GM18520 (cell line): ENCODE data around the gene SERPINE2.

Experiments
- ATAC-seq: cut with Tn5 transposase; IDR thresholded peaks from one replicate; pipeline ENCODE4 v1.9.1; 2021; ENCODE audit not compliant: unreplicated experiment

Gene SERPINE2, protein sequence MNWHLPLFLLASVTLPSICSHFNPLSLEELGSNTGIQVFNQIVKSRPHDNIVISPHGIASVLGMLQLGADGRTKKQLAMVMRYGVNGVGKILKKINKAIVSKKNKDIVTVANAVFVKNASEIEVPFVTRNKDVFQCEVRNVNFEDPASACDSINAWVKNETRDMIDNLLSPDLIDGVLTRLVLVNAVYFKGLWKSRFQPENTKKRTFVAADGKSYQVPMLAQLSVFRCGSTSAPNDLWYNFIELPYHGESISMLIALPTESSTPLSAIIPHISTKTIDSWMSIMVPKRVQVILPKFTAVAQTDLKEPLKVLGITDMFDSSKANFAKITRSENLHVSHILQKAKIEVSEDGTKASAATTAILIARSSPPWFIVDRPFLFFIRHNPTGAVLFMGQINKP

DNA sequence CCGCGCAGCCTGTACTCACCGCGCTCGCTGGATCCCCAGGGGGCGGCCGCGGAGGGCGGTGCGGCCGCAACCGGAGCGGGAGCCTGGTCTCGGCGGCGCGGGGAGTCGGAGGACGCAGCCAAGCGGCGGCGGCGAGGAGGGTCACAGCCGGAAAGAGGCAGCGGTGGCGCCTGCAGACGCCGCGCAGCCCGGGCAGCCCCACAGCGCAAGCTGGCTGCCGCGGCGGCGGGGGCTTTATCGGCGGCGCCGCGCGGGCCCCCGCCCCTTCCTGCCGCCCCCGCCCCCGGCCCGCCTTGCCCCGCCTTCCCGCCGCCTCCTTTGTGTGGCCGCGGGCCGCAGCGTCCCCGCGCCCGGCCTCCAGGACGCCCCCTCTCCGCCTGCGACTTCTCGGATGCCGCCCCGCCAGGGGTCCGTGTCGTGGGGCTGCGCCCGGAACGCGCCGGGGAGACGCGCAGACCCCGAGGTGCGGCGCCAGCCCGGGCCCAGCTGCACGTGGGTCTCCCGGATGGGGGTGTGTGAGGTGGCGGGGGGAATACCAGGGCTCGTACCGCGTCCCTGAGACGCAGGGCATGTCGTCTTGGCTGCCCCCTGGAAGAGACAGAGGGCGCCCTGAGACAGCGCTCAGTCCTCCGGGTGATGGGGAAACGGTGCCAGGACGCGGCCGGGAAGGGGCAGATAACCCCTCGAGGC, at the start of gene SERPINE2:
TSS of gene SERPINE2 (minus strand) at position 207 of the 690 bp plus-strand sequence. CDS start 37,386 bp downstream, outside the sequence.
- ATAC-seq, result peak; percentile 36

DNA sequence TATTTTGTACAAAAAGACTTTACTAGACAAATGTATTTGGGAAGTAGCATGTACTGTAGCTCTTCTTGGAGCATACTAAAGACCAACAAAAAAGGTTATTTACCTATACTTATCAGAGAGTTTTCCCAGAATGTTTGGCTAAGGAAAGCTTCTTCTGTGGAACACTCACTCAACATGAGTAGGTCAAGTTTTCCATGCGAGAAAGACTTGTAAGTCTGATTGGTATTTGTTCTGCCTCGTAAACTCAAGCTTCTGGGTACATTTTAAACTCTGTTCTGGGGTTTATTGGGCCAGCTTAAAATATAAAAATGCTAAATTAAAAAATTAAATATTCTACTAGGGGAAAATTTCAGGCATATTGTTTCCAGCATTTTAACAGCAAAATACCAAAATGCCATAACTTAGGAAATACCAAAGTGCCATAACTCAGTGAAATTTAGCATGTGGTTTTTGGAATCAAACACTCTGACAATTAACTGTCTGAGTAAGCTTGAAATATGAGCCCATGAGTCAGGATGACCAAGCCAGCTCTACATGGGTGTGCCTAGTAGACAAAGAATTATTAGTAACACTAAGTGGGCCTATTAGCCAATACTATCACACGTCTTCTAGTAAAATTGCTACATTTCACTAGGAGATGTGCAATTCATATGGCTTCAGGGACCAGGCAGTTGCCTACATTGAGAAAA, 47.3 kb upstream of the SERPINE2 start:
- ATAC-seq, result no peak

DNA sequence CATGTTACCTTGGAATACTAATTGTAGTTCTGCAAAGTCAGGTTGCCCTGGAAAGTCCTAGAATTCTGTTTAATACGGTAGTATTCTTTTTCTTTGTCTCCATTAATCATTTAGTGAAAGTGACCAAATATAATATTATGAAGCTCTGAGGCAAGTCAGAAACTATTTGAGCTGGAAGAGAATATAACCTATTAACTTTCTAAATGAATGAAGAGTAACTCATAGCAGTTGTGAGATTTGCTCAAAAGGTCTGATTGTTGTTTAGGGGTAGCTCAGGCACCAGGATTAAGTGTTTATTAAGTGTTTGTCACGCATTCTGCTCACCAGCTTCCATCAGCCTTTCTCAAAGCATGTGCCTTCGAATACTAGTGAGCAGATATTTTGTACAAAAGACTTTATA, 46.7 kb upstream of the SERPINE2 start:
- ATAC-seq, result no peak

DNA sequence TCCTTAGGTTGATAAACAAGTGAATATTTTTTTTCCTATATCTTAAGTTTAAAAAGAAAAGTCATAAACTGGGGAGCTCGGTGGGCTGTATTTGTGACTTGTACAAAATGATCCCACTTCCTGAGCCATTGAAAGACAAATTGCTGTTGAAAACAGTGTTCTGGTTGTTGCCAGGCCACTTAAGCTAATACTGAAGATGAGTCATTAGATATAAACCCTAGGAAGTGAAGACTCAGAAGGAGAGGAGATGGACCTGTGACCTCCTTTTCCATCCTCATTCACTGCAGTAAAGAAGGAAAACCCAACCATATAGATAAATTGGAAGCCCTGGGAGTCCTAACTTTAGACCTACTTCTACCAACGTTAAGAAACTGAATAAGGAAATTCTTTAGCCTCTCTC, 46.2 kb upstream of the SERPINE2 start:
- no peak for ATAC-seq

DNA sequence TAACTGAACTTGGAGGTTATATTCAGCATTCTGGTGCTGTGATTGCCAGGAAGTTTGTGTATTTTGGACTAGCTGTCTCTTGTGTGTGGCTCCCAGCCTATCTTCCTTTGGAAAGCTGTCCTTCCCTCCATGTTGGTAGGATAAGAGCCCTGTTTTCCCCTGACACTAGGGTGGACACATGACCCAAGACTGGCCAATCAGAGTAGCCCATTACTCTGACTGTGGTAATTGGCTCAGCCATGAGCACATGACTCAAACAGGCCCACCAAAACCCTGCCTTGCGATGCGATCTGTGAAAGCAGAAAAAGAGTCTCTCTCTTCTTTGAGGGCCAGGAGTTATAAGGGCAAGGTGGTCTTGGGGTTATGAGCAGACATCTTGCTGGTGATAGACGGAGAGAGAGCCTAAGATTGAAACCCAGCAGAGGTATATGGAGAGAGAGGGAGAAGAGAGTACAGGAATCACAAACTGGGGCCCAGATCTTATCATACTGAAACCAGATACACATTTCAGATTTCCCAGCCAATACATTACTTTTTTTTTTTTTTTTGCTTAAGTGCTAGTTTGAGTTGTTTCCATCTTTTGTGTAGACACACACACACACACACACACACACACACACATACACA, 45.3 kb upstream of the SERPINE2 start:
- no peak for ATAC-seq

DNA sequence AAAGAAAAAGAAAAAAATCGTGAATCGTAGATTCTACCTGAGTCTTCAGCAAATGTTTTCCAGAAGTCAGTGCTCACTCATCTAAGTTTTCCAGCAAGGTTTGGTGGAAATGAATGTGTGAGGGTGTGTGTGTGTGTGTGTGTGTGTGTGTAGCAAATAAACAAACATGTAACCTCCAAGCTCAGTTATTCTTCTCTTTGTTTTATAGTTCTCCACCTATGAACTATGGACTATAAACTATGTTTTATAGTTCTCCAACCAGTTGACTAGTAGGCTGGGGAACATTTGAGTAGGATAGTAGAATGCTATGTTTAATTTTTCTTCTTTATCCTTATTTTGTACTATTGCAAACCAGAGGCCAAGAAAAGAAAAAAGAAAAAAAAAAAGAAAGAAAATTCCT, 44.6 kb upstream of the SERPINE2 start:
- no peak for ATAC-seq

DNA sequence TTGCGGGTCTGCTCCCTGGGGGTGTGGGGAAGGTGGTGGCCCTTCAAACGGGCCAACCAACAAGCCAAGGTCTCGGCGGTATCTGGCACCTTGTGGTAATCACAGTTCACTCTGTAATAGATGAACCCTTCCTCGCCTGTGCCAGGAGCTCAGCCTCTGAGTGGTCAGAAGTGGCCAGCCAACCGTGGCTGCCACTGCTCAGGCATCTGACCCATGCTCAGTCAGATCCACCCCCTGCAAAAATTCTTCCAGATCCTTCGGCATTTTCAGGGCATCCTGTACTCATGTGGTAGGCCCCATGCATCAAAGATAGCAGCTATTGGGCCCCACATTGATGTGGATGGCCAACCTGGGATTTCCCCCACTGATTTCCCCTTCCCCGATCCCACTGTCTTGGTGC, 39.6 kb upstream of the SERPINE2 start:
- ATAC-seq, result no peak

DNA sequence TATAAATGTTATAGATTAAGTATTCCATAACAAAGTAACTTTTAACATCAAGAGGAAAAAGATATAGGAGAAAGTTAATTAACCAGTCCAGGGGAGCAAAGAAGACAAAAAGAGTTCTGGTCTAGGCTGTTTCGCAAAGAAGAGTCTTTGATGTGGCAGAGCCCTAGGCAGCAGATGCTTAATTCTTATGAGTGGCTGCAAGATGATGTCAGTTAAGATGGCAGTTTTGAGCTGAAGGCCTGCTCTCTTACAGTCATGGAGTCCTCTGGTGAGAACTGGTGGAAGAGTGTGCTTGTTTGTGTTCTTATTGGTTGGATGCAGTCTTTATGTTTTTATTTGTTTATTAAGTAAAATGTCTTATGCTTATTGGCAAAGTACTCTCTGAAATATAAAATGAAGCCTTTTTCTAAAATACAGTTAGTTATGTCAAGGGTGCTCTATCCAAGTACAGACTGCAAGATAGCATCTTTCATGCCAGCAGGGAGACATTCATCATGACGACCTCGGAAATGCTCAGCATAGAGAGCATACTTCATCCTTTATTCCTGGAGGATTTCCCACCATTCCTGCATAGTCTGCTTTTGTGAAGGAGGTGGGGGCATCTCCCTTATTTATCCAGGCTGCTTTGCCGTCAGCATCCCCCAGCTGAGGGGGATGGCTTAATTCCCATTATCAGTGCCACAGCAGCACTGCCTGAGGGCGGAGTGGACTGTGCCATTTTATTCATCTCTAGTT, 38.9 kb upstream of the SERPINE2 start:
- no peak for ATAC-seq

DNA sequence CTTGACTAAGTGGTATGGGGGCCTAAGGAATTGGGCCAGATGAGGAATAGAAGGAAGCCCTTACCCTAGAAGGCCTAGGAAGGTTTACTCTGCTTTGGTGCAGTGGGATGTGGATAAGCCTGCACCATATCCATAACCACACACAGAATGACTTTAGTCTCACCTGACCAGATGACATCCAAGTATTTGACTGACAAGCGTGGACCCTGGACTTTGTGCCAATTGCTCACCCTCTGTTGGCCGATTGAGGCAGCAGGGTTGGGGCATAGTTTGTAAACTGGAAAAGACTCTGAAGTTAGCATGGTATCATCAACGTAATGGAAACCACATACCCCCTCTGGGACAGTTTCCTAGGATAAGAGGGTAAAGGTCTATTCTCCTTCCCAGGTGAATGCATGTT, 36.5 kb upstream of the SERPINE2 start:
- no peak for ATAC-seq

DNA sequence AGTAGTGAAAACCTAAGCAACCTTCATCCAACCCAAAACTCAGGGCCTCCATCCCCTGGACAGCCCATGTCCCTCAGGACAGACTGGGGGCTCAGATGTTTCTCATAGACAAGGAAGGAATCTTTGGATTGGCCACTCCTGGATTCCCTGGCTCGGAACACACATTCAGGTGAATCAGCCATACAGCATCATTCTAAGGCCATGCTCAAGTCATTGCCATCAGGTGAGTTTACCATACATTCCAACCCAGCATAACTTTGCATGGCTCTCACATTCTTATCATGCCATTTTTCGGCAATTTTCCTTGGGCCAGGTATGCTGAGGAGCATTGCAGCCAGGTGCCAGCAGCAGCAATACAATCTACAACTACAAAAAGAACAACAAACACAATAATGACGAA, 34.6 kb upstream of the SERPINE2 start:
- no peak for ATAC-seq

DNA sequence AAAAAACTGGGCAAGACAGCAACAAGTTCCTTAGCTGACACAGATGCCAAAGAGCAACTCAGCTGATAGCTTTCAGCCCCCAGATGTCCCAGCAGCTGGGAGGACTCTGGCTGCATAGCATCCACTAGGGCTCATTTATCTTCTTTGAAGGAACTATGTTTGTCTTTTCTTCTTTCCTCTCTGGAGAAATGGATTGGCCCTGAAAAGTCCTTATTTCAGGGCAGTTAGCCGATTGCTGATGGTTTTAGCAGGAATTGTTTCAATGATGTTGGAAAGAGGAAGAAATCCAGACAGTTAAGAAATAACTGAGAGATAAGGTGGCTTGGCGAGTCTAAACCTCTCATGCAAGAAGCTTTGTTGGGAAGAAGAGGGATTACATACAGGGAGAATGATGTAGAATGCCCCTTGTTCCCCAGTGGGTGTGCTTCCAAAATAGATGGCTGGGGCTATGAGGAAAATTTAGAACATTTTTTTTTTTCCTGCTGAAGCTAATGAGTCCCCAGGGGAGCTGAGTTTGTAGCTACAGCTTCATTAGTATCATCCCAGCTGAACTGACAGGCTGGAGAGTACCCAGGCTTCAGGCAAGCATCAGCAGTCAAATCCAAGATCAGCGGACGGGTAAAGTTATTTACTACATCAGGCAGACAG, 33.6 kb upstream of the SERPINE2 start:
- ATAC-seq, result no peak

DNA sequence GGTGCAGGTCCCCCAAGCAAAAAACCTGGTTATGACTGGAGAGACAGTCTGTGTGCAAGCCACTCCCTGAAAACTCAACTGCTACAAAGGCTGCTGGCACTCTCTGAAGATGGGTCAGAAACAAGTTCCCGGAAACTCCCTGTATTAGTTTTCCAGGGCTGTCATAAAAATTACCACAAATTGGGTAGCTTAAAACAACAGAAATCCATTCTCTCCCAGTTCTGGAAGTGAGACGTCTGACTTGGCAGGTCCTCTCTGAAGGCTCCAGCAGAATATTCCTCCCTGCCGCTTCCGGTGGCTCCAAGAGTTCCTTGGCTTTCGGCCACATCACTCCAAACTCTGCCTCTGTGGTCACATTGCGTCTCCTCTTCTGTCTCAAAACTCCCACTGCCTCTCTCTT, 30.1 kb upstream of the SERPINE2 start:
- ATAC-seq, result no peak

DNA sequence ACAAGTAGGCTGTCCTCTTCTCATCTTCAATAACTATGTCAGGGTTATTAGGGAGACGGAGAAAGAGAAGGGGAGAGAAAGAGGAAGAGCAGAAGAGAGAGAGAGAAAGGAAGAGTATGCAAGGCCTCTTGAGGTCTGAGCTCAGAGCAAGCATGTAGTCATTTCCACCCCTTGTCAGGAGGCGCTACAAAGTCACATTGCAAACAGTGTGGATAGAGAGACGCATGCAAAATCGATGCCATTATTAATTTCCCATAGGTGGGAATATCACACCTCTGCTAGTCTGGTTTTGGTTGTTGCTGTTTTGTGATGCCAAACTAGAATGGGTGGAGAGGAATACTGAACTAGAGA, 24.2 kb upstream of the SERPINE2 start:
- no peak for ATAC-seq

DNA sequence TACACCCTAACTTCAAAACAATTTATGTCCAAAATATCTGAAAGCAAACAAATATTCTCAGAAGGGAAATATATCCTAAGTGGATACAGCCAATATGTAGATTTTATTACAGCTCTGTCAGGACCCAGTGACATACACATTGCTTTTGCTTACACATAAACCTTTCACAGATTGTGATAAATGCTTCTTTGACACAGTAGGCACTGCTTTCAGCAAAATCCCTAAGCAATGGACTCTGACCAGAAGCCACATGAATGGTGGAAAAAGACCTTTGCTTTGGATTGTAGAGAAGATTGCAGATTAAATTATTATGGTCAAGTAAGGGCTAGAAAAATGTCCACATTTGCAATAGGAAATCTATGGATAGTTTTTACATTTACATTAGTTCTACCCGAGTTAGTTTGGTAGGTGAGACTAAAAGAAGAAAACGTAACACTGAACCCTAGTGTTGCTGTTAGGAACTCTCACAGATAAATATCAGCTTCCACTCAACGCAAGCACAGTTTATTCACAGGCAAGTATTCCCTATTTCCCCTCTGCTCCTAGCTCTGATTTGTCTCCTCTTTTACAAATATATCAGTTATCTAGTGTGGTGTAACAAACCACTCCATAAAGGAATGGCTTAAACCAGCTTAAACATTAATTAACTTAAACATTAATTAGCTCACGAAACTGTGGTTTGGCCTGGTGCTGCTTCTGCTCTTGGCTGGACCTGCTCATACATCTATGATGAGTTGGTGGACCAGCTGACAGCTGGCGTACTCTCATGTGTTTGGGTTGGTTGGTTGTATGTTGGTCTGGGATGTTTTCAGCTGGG, 23.6 kb upstream of the SERPINE2 start:
- no peak for ATAC-seq

DNA sequence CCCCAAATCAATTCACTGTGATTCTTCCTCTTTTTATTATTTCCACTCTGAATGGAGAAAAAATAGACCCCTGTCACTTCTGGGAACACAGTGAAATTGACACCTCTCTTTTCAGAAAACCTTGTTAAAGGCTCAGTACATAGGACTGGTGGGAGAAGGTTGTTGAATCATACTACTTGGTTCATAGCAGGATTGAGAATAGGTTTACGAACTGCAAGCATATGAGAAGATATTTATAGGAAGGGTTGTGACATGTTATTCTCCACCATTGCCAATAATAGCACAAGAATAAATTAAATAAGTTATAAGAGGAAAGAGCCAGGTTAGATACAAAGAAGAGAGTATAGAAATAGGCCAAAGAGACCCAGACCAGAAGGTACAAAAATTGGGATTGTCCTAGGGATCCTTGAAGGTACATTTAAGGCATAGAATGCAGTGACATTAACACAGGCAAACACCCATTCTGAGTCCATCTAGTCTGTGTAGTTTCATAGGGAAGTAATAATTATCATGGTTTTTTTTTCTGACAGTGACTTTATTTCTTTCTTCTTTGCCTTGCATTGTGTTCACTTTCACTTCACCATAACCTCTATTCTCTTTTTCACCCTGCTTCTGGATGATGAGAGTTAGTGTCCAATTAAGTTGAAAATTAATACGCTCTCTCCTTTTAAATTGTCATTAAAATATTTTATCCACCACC, 21.8 kb upstream of the SERPINE2 start:
- no peak for ATAC-seq

DNA sequence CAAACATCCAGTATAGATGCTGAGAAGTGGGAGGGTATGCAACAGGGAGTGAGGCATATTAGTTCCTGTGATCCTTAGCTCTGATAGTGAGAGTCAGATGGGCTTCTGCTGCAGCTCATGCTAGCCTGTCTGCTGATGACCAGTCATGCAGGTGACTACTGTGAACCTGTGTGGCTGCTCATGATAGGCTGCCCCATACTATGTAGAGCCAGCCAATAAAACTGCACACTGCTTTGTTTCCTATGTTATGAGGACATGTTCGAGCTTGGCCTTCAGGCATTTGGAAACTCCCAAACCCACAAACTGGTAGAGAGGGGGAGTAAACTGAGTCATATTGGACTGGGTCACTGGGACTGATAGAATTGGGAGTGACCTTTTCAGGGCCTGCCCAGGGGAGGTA, 20.1 kb upstream of the SERPINE2 start:
- ATAC-seq, result no peak

DNA sequence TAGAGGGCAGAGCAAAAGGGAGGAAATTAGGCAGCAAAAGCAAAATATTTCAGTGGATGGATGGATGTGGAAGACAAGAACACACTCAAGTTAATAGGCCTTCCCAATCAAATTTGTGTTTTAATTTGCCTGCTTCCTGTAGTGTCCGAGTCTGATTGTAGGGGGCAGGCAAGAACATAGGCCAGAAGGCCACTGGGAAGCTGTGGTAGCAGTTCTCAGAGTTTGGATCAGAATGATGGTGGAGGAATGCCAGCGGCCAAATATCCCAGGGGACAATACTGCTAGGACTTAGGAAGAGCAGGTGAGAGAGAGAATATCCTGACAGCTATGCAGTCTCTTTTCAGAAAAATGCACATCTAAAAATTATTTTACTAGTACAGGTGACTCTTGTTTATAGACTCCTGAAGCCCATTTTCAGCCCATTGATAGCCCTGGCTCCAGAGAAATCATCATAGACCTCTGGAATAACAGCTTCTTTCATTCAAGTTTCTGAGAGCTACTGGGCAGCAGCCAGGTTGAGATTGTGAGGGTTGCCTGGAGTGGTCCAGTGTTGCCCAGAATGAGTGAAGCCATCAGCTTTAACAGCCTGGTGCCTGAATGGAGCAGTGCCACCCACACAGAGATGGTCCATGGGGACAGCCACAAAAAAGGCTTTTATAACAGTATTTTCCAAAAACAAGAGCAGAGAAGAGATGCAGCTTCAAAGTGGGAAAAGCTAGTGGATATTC, 19.1 kb upstream of the SERPINE2 start:
- no peak for ATAC-seq

DNA sequence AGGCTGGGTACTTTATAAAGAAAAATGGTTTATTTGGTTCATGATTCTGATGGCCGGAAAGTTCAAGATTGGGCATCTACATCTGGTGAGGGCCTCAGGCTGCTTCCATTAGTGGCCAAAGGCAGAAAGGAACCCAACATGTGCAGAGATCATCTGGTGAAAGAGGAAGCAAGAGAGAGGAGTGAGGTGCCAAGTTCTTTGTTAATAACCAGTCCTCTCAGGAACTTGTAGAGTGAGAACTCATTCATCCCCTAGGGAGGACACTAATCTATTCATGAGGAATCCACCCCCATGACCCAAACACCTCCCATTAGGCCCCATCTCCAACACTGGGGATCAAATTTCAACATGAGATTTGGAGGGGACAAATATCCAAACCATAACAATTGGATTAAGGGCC, 17.8 kb upstream of the SERPINE2 start:
- ATAC-seq, result no peak
